NCI-H1417 (cell line): ENCODE data around the gene ZBTB7B.

ENCODE experiments used
- DNase-seq, 3 experiments: peaks; one replicate each; lab custom pipeline; 2025; lab: John Stamatoyannopoulos, UW

ZBTB7B gene

GRCh38 chr1:155038602-155039307, 36.2 kb downstream of the ZBTB7B start:
- no peak for DNase-seq

GRCh38 chr1:155039308-155039669, 36.7 kb downstream of the ZBTB7B start:
- DNase-seq: no peak

GRCh38 chr1:155040358-155041093, 37.9 kb downstream of the ZBTB7B start:
- DNase-seq: no peak

DNA sequence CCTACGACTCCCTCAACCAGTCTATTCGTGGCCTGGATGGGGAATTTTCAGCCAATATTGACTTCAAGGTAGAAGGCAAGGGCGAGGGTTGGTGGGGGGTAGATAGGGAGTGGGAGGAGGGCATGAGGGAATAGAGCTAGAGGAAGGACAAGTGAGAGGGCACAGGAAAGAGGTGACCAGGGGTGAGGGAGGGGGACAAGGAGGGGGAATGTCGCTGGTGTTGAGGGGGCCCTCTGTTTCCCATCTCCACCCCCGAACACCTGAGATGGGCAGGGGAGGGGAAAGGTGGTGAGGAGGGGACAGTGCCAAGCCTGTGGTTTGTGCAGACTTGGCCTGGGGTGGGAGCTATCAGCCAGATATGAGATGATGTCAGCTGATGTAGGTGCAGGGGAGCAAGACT, 40.2 kb downstream of the ZBTB7B start:
- DNase-seq: no peak

DNA sequence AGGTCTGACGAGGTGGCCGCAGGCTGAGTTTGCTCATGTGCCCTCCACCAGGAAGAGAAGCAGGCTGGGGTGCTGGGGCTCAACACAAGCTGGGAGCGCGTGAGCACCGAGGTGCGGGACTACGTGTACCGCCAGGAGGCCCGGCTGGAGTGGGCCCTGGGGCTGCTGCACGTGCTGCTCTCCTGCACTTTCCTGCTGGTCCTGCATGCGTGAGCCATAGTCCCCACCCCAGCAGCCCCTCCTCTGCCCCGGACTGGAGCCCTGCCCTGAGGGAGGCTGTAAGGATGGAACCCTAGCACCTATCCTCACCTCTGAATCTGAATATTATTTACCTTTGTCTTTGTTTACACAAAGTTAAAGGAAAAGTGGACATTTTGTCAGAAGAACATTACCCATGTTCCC, 40.7 kb downstream of the ZBTB7B start:
- peak in 1 of 3 experiments; percentile 16 for DNase-seq

- DNase-seq: no peak
Observed at GRCh38 chr1:155043793-155044192, 41.2 kb downstream of the ZBTB7B start.

DNA sequence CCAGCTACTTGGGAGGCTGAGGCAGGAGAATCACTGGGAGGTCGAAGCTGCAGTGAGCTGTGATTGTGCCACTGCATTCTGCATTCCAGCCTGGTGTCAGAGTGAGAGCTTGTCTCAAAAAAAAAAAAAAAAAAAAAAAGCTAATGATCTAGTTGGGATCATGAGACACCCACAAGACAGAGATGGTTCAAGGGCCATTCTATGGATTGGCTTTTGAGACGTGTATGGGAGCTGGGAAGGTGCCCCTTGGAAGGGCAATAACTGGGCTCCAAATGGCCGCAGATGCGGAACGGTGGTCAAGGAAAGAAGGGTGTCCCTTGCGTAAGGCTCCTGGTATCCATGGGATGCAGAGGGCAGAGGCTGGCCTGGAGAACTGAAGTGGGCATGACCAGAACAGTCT, 41.8 kb downstream of the ZBTB7B start:
- no peak for DNase-seq

- DNase-seq: peak; percentile 52 to 75 (median 72)
Observed at GRCh38 chr1:155044812-155045657, 42.4 kb downstream of the ZBTB7B start.

DNA sequence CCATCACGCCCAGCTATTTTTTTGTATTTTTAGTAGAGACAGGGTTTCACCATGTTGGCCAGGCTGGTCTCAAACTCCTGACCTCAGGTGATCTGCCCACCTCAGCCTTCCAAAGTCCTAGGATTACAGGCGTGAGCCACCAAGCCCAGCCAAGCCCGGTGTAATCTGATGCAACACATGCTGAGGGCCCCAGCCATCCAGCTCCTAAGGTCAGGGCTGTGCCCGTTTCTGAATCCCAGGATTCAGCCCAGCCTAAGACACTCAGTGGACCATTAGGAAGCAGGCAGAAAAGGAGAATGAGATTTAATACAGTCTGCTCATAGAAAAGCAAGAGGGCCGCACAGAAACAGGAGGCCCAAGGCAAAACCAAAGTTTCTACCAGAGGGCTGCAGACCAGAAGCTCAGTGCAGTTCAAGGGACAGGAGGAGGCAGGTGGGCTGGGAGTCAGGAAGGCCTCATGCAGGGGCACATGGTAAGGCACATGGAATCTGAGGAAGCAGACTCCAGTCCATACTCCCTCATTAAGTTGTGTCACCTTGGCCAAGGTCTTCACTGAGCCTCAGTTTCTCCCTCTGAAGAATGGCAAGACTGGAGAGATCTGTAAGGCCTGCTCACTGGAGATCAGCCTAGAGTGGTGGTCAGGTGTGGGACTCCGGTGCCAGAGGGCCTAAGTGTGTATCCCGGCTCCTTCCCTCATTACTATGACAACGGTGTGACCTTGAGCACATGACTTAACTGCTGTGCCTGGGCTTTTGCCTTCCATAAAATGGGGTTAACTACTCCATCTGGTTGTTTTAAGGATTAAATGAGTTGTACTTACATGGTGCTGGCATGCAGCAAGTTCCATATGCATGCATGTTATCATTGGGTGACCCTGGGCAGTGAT, 46.1 kb downstream of the ZBTB7B start:
- no peak for DNase-seq

- DNase-seq: peak in 1 of 3 experiments; percentile 71
Observed at GRCh38 chr1:155049651-155050559, 47.3 kb downstream of the ZBTB7B start.

DNA sequence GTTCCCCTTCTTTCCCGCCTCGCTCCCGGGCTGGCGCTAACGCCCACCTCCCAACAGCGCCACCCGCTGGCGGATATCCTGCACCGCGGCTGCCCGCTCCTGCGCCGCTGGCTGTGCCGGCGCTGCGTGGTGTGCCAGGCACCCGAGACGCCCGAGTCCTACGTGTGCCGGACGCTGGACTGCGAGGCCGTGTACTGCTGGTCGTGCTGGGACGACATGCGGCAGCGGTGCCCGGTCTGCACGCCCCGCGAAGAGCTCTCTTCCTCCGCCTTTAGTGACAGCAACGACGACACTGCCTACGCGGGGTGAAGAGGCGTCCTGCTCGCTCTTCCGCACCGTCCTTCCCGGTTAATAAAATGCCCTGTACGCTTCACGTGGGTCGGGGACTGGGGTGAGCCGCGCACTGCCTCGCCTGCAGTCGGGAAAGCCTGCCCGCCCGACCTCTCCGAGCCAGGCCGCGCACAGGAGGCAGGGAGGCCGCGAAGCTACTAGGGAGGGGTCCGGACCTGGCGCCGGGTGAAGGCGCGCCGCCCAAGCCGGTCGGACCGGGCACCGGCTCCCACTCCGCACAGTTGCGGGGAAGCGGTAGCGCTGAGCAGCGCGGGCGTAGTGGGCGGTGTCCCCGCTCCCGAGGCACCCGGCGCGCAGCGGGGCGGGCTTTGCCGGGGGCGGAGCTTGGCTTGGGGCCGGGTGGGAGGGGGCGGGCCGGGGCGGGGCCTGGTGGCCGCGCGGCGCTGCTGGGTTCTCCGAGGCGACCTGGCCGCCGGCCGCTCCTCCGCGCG, 48.1 kb downstream of the ZBTB7B start, which contains the start of gene ADAM15:
Gene ADAM15, plus strand, starts transcription at position 757 of the 782 bp plus-strand sequence. CDS start 71 bp downstream, outside the sequence.
- DNase-seq: peak; percentile 86 to 94 (median 93)

DNA sequence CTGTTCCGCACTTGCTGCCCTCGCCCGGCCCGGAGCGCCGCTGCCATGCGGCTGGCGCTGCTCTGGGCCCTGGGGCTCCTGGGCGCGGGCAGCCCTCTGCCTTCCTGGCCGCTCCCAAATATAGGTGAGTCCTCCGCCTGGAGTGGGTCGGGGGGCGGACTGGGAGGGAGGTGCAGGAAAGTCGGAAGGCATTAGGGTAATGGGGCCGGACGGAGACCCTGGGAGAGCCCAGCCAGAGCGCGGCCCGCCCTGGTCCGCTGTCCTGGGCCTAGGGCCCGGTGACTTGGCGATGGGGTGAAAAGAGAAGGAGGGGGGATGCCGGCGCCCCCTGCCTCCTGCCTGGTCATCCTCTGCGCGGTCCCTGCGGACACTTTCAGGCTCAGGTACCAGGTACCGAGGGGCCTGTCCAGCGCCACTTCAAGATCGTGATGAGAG, 48.8 kb downstream of the ZBTB7B start:
- DNase-seq: peak in 1 of 3 experiments; percentile 70

DNA sequence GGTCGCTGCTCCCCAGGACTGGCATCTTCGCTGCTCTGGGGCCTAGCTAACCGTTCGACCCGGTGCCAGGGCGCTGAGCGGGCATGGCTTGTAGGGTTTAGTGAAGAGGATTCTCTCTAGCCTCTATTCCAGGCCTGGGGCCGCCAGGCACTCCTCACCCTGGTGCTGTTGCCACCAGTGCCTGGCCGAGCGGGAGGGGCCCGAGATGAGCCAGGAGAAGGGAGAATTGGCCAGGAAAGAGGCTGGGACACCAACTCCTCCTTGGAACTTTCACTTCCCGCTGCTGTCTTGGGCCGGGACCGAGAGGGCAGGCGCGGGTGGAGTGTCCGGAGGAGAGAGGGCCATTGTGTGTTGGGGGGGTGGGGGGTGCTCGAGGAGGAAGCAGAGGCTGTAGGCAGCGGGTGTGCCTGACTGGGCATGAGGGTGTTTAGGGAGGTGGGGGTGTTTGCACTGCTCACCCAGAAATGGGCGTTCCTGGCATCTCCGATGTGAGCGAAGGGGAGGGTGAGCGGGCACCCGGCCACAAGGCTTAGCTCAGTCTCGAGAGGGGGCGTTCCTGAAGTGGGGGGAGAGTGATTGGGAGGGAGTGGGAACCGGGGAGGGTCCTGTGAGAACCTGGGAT, 49.3 kb downstream of the ZBTB7B start:
- DNase-seq: peak; percentile 57 to 72 (median 69)

GRCh38 chr1:155052439-155053395, 50.1 kb downstream of the ZBTB7B start:
- peak; percentile 33 to 82 (median 64) for DNase-seq

- no peak for DNase-seq
Observed at GRCh38 chr1:155053531-155054105, 51.0 kb downstream of the ZBTB7B start.

DNA sequence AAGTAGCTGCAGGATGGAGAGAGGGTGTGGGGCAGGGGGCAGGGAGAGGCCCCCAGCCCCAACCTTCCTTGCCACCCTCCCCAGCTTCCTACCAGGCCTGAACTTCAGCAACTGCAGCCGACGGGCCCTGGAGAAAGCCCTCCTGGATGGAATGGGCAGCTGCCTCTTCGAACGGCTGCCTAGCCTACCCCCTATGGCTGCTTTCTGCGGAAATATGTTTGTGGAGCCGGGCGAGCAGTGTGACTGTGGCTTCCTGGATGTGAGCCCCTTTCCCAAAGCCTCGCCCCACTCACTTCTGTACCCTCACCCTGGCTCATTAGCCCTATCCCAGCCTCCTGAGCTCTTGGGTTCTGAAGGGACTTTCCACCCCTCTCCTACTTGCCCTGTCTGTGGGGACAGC, 54.5 kb downstream of the ZBTB7B start:
- no peak for DNase-seq

DNA sequence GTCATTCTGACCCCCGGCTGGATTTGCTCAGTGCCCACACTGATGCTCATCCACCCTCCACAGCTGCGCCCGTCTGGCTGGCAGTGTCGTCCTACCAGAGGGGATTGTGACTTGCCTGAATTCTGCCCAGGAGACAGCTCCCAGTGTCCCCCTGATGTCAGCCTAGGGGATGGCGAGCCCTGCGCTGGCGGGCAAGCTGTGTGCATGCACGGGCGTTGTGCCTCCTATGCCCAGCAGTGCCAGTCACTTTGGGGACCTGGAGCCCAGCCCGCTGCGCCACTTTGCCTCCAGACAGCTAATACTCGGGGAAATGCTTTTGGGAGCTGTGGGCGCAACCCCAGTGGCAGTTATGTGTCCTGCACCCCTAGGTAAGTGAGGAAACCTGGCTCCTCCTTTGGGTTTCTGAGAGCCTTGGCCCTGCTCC, 55.2 kb downstream of the ZBTB7B start:
- no peak for DNase-seq
